ENCODE data around the gene PAK4. TPM values are rescaled to one million over a fixed set of nuclear protein-coding genes. Genes with fewer than 3 reads are reported as not detected.
A peak's percentile ranks its signal among the peaks of the same experiment; 100 is the strongest.

PAK4 gene
- total and polyA plus RNA-seq, 2 of the 8 experiments (the other 6 are each of a cell fraction or from before 2014, with no cell fraction given) = 50.7 to 64.4 TPM

DNA sequence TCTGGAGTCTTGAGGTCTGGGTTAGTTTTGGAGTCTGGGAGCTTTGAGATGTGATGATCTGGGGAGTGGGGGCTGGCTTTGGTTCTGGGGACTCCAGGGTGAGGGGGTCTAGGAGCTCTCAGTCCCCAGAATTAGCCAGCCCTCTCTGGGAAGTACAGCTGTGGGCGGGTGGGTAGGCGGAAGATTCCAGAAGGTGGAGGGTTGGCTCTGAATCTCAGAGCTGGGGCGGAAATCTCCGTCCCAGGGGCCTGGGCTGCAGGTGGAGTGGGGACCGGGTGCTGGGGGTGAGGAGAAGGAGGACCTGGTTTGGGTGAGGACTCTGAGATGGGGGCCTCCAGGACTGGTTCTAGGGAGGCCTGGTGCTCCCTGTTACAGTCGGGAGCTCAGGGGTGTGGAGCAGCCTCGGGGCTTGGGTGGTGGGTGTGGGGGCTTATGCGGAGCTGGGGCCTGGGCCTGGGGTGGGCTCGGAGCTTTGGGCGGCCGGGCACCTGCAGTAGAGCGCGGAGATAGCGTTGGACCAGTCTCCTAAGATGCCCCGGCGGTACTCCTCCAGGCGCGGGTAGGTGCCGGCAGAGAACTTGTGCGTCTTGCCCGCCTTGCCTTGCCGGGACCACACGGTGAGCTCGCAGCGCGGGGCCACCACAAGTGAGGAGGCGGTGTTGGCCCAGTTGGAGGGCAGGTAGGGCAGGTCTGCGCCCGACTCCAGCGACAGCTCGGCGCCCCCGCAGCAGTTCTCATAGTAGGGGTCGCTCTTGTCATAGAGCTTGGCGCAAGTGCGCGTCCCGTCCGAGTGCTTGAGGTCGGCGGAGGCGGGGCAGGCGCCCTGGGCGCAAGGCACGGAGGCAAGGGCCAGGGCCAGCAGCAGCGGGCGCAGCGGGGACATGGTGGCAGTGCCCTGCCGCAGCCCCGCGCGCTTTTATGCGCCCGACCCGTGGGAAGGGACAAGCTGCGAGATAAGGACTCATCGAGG, 78.1 kb downstream of the PAK4 start, which contains the start of gene SYCN:
Gene SYCN, minus strand, starts transcription at position 892 of the 970 bp plus-strand sequence. Its CDS starts 9 bp downstream, at position 883.
- ChIA-PET POLR2A (ENCODE audit: partially characterized antibody) (interaction anchor here (1.2 kb wide), 1 partner anchor 118 kb away, joined by 3 read pairs; no protein-coding TSS in a partner anchor), CTCF (ENCODE audit: partially characterized antibody) (interaction anchor here (0.5 to 3.3 kb wide), 15 partner anchors 8 to 569 kb away, joined by 3 to 18 read pairs (median 4); no protein-coding TSS in a partner anchor)
- peak within 1 kb of the TSS; percentile 15 to 69; a peak in 3 of 4 replicates for H3K4me2 ChIP-seq (ENCODE audit: insufficient read depth in 1 of 2, low read depth in 2 of 2, low read length in 2 of 2)
- H3K9ac ChIP-seq (replicated peaks in 1 of 4; ENCODE audit: extremely low read depth in 1 of 4, low read depth in 3 of 4, low read length in 3 of 4) = no peak within 1 kb of the TSS
- H4K91ac ChIP-seq (replicated peaks; ENCODE audit: insufficient read length, low read length) = no peak within 1 kb of the TSS
- DNase-seq (ENCODE audit: low read depth in 1 of 2, low spot score in 2 of 2) (no peak), FAIRE-seq (no peak)
- H3K79me2 ChIP-seq (ENCODE audit: control insufficient read depth in 1 of 2, insufficient read depth in 2 of 2, low read length in 2 of 2) = no peaks in the 10 kb centered on the region
- H3K23ac ChIP-seq (ENCODE audit: insufficient read length) = no peak within 1 kb of the TSS
- H2BK5ac ChIP-seq (ENCODE audit: low read depth, low read length) = no peak within 1 kb of the TSS
- no peak within 1 kb of the TSS for H3K27ac ChIP-seq (ENCODE audit: low read depth, low read length)
- no peak within 1 kb of the TSS; the same call in 1 of the 2 replicates for H2AFZ ChIP-seq (ENCODE audit: low read length)
- WGBS, 2 experiments (ENCODE audit: extremely low coverage in 1 of 2, insufficient coverage in 1 of 2, insufficient read length in 1 of 2, insufficient replicate concordance in 2 of 2, low coverage in 1 of 2, low lambda C conversion rate in 2 of 2, missing lambda C conversion rate in 1 of 2) = 27% methylated on average over 38 of the region's 57 CpGs; no CpG with 5 or more reads in 1 of the 2 experiments
- H3K4me3 ChIP-seq (ENCODE audit: extremely low read depth in 1 of 4, insufficient read depth in 2 of 4, low read depth in 3 of 4, low read length in 4 of 4) = peak within 1 kb of the TSS in 3 of 4 experiments; percentile 11 to 39 (median 20); a peak in 4 of 8 replicates
- peak in 1 of 2 experiments; percentile 16; a peak in 1 of 4 replicates for TF ChIP-seq RAD21 (IDR thresholded peaks at IDR 0.05 in 1 of 2, conservative IDR thresholded peaks at IDR 0.05 in 1 of 2; ENCODE audit: low read depth in 2 of 2, low read length in 2 of 2)
- peak; percentile 31 for TF ChIP-seq EZH2 (IDR thresholded peaks at IDR 0.05; ENCODE audit: low read depth, low read length, severe bottlenecking)
- no peak for TF ChIP-seq BRCA1 (IDR thresholded peaks at IDR 0.05; ENCODE audit: low read depth, low read length)
- TF ChIP-seq SUZ12 (IDR thresholded peaks at IDR 0.05; ENCODE audit: low read length) = peak; percentile 49; the same call in 1 of the 2 replicates
- H3K4ac ChIP-seq (replicated peaks; ENCODE audit: insufficient read length, low read depth, low read length) = no peak within 1 kb of the TSS
- H2BK12ac ChIP-seq (ENCODE audit: low read depth, low read length) = no peak within 1 kb of the TSS
- H4K5ac ChIP-seq (ENCODE audit: insufficient read length, low read depth, low read length) = no peak within 1 kb of the TSS
- H3K23me2 ChIP-seq (ENCODE audit: low read depth, low read length) = no peaks in the 10 kb centered on the region
- no peak within 1 kb of the TSS for H3K14ac ChIP-seq (ENCODE audit: insufficient read length)
- no peak within 1 kb of the TSS for H3K18ac ChIP-seq (ENCODE audit: extremely low read depth, low read length)
- H3K27me3 ChIP-seq (replicated peaks in 1 of 4; ENCODE audit: control insufficient read depth in 3 of 4, extremely low read depth in 1 of 4, insufficient read depth in 3 of 4, low read length in 3 of 4) = peaks cover 4 to 23% (median 15%) of the 10 kb centered on the region in 4 experiments; a peak in 6 of 7 replicates
- no peaks in the 10 kb centered on the region for H3K79me1 ChIP-seq (ENCODE audit: low read depth, low read length)
- no peaks in the 10 kb centered on the region for H3K9me3 ChIP-seq (ENCODE audit: insufficient read depth in 2 of 2, low read depth in 1 of 2, low read length in 1 of 2)
- no peak within 1 kb of the TSS for H3K56ac ChIP-seq (replicated peaks; ENCODE audit: insufficient read length, low read depth, low read length)
- peaks cover 0 to 2% (median under 1%) of the 10 kb centered on the region in 4 experiments; a peak in 4 of 7 replicates for H3K4me1 ChIP-seq (replicated peaks in 1 of 4; ENCODE audit: control insufficient read depth in 3 of 4, insufficient read depth in 4 of 4, low read length in 3 of 4)
- H4K20me1 ChIP-seq (replicated peaks in 1 of 2; ENCODE audit: control insufficient read depth in 1 of 2, insufficient read depth in 2 of 2, low read length in 2 of 2) = no peaks in the 10 kb centered on the region
- H2BK120ac ChIP-seq (replicated peaks; ENCODE audit: low read depth, low read length) = no peak within 1 kb of the TSS
- no peak within 1 kb of the TSS; the same call in 1 of the 2 replicates for H4K8ac ChIP-seq (ENCODE audit: extremely low read depth, insufficient read depth, low read length)
- H3K36me3 ChIP-seq (ENCODE audit: control insufficient read depth in 2 of 4, insufficient read depth in 4 of 4, low read length in 3 of 4) = no peaks in the 10 kb centered on the region
- H2BK15ac ChIP-seq (ENCODE audit: low read length) = no peak within 1 kb of the TSS
- H2AK5ac ChIP-seq (ENCODE audit: low read depth, low read length) = no peak within 1 kb of the TSS
- no peak within 1 kb of the TSS for H2BK20ac ChIP-seq (ENCODE audit: low read length)
